Measurements from ENCODE around the gene CHRND.

The CHRND gene

DNA sequence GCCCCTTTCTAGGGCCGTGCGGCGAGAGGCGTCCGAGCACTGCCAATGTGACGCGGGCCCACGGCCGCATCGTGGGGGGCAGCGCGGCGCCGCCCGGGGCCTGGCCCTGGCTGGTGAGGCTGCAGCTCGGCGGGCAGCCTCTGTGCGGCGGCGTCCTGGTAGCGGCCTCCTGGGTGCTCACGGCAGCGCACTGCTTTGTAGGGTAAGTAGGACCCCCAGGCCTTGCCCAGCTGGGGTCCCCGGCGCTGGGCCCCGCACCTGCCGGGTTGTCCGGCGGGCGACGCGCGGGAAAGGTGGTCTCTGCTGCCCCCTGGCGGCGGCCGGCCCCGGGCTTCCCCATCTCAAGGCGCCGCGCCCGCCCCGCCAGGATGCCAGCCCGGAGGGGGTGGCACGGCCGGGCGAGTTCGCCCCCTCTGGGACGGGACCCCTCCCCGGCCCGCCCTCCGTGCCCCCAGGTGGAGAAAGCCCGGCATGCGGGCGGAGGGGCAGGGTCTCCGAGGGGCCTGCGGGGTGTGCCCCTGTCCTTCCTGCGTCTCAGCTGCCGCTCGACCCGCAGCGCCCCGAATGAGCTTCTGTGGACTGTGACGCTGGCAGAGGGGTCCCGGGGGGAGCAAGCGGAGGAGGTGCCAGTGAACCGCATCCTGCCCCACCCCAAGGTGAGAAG is 3.9 kb upstream of the CHRND start:
- H3K27me3 ChIP-seq (ENCODE audit: insufficient read depth, poor library complexity, severe bottlenecking): peaks cover 25% of the 10 kb centered on the region
- TF ChIP-seq, protein P1, sequence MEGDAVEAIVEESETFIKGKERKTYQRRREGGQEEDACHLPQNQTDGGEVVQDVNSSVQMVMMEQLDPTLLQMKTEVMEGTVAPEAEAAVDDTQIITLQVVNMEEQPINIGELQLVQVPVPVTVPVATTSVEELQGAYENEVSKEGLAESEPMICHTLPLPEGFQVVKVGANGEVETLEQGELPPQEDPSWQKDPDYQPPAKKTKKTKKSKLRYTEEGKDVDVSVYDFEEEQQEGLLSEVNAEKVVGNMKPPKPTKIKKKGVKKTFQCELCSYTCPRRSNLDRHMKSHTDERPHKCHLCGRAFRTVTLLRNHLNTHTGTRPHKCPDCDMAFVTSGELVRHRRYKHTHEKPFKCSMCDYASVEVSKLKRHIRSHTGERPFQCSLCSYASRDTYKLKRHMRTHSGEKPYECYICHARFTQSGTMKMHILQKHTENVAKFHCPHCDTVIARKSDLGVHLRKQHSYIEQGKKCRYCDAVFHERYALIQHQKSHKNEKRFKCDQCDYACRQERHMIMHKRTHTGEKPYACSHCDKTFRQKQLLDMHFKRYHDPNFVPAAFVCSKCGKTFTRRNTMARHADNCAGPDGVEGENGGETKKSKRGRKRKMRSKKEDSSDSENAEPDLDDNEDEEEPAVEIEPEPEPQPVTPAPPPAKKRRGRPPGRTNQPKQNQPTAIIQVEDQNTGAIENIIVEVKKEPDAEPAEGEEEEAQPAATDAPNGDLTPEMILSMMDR (IDR thresholded peaks at IDR 0.05; ENCODE audit: insufficient read depth, low read length): peak; percentile 20
- TF ChIP-seq, protein P2, sequence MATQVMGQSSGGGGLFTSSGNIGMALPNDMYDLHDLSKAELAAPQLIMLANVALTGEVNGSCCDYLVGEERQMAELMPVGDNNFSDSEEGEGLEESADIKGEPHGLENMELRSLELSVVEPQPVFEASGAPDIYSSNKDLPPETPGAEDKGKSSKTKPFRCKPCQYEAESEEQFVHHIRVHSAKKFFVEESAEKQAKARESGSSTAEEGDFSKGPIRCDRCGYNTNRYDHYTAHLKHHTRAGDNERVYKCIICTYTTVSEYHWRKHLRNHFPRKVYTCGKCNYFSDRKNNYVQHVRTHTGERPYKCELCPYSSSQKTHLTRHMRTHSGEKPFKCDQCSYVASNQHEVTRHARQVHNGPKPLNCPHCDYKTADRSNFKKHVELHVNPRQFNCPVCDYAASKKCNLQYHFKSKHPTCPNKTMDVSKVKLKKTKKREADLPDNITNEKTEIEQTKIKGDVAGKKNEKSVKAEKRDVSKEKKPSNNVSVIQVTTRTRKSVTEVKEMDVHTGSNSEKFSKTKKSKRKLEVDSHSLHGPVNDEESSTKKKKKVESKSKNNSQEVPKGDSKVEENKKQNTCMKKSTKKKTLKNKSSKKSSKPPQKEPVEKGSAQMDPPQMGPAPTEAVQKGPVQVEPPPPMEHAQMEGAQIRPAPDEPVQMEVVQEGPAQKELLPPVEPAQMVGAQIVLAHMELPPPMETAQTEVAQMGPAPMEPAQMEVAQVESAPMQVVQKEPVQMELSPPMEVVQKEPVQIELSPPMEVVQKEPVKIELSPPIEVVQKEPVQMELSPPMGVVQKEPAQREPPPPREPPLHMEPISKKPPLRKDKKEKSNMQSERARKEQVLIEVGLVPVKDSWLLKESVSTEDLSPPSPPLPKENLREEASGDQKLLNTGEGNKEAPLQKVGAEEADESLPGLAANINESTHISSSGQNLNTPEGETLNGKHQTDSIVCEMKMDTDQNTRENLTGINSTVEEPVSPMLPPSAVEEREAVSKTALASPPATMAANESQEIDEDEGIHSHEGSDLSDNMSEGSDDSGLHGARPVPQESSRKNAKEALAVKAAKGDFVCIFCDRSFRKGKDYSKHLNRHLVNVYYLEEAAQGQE (IDR thresholded peaks at IDR 0.05; ENCODE audit: insufficient replicate concordance, low read depth): no peak
- TF ChIP-seq GABPA (IDR thresholded peaks at IDR 0.05; ENCODE audit: low read depth): no peak
- no peak overlapping the region; the same call in 1 of the 2 replicates for H3K4me3 ChIP-seq (replicated peaks; ENCODE audit: insufficient read depth, low read length)
- peak in 1 of 2 experiments; percentile 17 for DNase-seq (ENCODE audit: low read depth in 1 of 2, low spot score in 1 of 2)
- H3K27ac ChIP-seq (replicated peaks): no peak overlapping the region

DNA sequence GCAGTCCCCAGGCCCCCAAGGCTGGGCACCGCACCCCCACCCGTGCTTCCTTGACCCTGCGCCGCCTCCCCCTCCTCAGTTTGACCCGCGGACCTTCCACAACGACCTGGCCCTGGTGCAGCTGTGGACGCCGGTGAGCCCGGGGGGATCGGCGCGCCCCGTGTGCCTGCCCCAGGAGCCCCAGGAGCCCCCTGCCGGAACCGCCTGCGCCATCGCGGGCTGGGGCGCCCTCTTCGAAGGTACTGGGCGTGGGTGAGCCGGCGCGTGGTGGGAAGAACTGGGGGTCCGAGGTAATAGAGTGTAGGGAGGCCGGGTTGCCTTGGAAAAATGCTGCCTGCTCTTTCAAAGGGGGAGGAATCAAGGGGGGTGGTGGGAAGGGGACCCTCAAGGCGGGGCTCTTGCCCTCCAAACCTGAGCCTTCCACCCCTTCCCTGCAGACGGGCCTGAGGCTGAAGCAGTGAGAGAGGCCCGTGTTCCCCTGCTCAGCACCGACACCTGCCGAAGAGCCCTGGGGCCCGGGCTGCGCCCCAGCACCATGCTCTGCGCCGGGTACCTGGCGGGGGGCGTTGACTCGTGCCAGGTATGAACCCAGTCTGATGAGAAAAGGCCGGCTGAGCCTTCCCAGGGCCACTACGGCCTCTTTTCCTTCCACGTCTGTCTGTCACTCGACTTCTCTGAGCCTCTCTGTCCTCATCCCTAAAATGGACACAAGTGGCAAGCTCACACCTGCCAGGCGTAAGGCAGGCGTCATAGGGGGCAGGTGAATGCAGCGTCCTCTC is 3.1 kb upstream of the CHRND start:
- Histone ChIP-seq H3K4me3 (replicated peaks; ENCODE audit: insufficient read depth, low read length) (no peak overlapping the region), H3K27ac (replicated peaks) (no peak overlapping the region), H3K27me3 (ENCODE audit: insufficient read depth, poor library complexity, severe bottlenecking) (peaks cover 25% of the 10 kb centered on the region)
- DNase-seq (ENCODE audit: low read depth in 1 of 2, low spot score in 1 of 2): no peak
- TF ChIP-seq POLR2AphosphoS5 (IDR thresholded peaks at IDR 0.05; ENCODE audit: low read depth) (no peak), GABPA (IDR thresholded peaks at IDR 0.05; ENCODE audit: low read depth) (no peak), SPI1 (IDR thresholded peaks at IDR 0.05; ENCODE audit: borderline replicate concordance, low read depth) (no peak)
- TF ChIP-seq, protein P1 (IDR thresholded peaks at IDR 0.05; ENCODE audit: insufficient read depth, low read length): no peak
- TF ChIP-seq, protein P2 (IDR thresholded peaks at IDR 0.05; ENCODE audit: insufficient replicate concordance, low read depth): no peak

DNA sequence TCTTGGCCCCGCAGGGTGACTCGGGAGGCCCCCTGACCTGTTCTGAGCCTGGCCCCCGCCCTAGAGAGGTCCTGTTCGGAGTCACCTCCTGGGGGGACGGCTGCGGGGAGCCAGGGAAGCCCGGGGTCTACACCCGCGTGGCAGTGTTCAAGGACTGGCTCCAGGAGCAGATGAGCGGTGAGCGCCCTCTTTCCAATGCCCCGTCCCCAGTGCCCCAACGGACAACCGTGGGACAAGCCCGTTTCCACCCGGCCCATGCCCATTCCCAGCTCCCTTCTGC is 2.6 kb upstream of the CHRND start:
- TF ChIP-seq, protein P2 (IDR thresholded peaks at IDR 0.05; ENCODE audit: insufficient replicate concordance, low read depth): no peak
- TF ChIP-seq, protein P1 (IDR thresholded peaks at IDR 0.05; ENCODE audit: insufficient read depth, low read length): no peak
- TF ChIP-seq GABPA (IDR thresholded peaks at IDR 0.05; ENCODE audit: low read depth) (no peak), POLR2AphosphoS5 (IDR thresholded peaks at IDR 0.05; ENCODE audit: low read depth) (no peak), SPI1 (IDR thresholded peaks at IDR 0.05; ENCODE audit: borderline replicate concordance, low read depth) (no peak)
- no peak for DNase-seq (ENCODE audit: low read depth in 1 of 2, low spot score in 1 of 2)
- no peak overlapping the region for H3K4me3 ChIP-seq (replicated peaks; ENCODE audit: insufficient read depth, low read length)
- no peak overlapping the region for H3K27ac ChIP-seq (replicated peaks)
- peaks cover 25% of the 10 kb centered on the region for H3K27me3 ChIP-seq (ENCODE audit: insufficient read depth, poor library complexity, severe bottlenecking)
